Measurements from ENCODE around the gene SKI. TPM values are rescaled to one million over a fixed set of nuclear protein-coding genes. Genes with fewer than 3 reads are reported as not detected.

Gene SKI
- total and polyA plus RNA-seq, 2 of the 4 experiments (the other 2 are of a cell fraction) = 2.3 to 20.1 TPM

DNA sequence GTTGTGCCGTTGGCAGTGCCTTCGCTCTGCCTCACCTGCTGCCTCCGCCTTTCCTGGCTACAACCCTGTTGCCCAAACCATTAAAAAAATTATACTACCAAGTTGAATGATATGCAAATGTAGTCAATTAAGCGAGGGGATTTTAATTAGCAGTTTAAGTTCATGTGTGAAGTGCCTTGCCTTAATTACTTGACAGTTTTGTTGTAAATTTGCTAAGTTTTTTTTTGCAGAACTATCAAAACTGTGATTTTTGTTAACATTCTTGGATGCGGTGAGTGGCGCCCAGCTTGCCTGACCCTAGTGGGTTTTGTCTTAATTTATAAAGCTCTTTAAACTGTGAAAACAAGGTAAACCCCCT is 10.9 kb downstream of the SKI start:
- ChIA-PET POLR2A (ENCODE audit: unreplicated experiment) (no interaction called here), CTCF (interaction anchor here (0.8 kb wide), 1 partner anchor 77 kb away, joined by 3 read pairs; no protein-coding TSS in a partner anchor)
- Histone ChIP-seq H2AFZ (replicated peaks; ENCODE audit: low read length, poor library complexity) (no peak overlapping the region), H2AK9ac (replicated peaks; ENCODE audit: low read depth, low read length, poor library complexity) (no peak overlapping the region), H3K4me2 (ENCODE audit: low read depth, low read length) (no peak overlapping the region; the same call in 1 of the 2 replicates), H4K20me1 (ENCODE audit: insufficient read depth, low read length) (peaks cover 99% of the 10 kb centered on the region), H2AK5ac (ENCODE audit: low read depth, low read length) (no peak overlapping the region), H2BK20ac (ENCODE audit: low read depth, low read length) (no peak overlapping the region), H3K4me3 (ENCODE audit: insufficient read depth, low read depth, low read length) (no peak overlapping the region), H3K4me1 (ENCODE audit: control insufficient read depth, insufficient read depth, low read length) (peaks cover 51% of the 10 kb centered on the region), H3K9me3 (ENCODE audit: control insufficient read depth, insufficient read depth, low read length) (no peaks in the 10 kb centered on the region), H4K8ac (ENCODE audit: low read depth in 2 of 2, low read length in 2 of 2) (no peak overlapping the region), H3K56ac (ENCODE audit: extremely low read depth, insufficient read depth, low read length) (no peak overlapping the region), H3K36me3 (ENCODE audit: control insufficient read depth, insufficient read depth, low read length) (peaks cover 18% of the 10 kb centered on the region; the same call in 1 of the 2 replicates), H3K27me3 (ENCODE audit: control insufficient read depth, insufficient read depth, low read length) (no peaks in the 10 kb centered on the region), H3K9ac (ENCODE audit: low read depth, low read length) (no peak overlapping the region), H3K4ac (ENCODE audit: low read depth, low read length) (no peak overlapping the region), H2BK5ac (ENCODE audit: low read depth, low read length, poor library complexity, severe bottlenecking) (no peak overlapping the region), H3K23ac (ENCODE audit: low read depth, low read length) (no peak overlapping the region), H4K91ac (ENCODE audit: insufficient read depth, low read depth, low read length) (no peak overlapping the region), H3K14ac (replicated peaks; ENCODE audit: low read depth, low read length) (no peak overlapping the region), H2BK15ac (ENCODE audit: low read depth, low read length) (no peak overlapping the region), H2BK120ac (ENCODE audit: low read depth, low read length) (no peak overlapping the region), H4K5ac (ENCODE audit: low read depth, low read length) (no peak overlapping the region), H3K18ac (ENCODE audit: low read depth, low read length) (no peak overlapping the region), H3K27ac (ENCODE audit: insufficient read depth, low read length) (no peak overlapping the region), H3K9me1 (ENCODE audit: insufficient read depth, low read length) (peaks cover 45% of the 10 kb centered on the region), H3K79me1 (ENCODE audit: low read depth in 1 of 2, low read length in 2 of 2) (peaks cover 0 to 63% of the 10 kb centered on the region in 2 experiments; a peak in 2 of 4 replicates)
- no peak for TF ChIP-seq MAZ (IDR thresholded peaks at IDR 0.05; ENCODE audit: borderline replicate concordance, low read depth, low read length)
- no peak for TF ChIP-seq SMC3 (IDR thresholded peaks at IDR 0.05; ENCODE audit: low read depth, low read length)
- TF ChIP-seq CEBPB (IDR thresholded peaks at IDR 0.05; ENCODE audit: low read depth, low read length) = no peak
- TF ChIP-seq, protein P1, sequence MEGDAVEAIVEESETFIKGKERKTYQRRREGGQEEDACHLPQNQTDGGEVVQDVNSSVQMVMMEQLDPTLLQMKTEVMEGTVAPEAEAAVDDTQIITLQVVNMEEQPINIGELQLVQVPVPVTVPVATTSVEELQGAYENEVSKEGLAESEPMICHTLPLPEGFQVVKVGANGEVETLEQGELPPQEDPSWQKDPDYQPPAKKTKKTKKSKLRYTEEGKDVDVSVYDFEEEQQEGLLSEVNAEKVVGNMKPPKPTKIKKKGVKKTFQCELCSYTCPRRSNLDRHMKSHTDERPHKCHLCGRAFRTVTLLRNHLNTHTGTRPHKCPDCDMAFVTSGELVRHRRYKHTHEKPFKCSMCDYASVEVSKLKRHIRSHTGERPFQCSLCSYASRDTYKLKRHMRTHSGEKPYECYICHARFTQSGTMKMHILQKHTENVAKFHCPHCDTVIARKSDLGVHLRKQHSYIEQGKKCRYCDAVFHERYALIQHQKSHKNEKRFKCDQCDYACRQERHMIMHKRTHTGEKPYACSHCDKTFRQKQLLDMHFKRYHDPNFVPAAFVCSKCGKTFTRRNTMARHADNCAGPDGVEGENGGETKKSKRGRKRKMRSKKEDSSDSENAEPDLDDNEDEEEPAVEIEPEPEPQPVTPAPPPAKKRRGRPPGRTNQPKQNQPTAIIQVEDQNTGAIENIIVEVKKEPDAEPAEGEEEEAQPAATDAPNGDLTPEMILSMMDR (conservative IDR thresholded peaks at IDR 0.05; ENCODE audit: low read depth, low read length) = no peak
- TF ChIP-seq NFE2L2 (IDR thresholded peaks at IDR 0.05; ENCODE audit: low read depth, low read length) = no peak
- TF ChIP-seq RAD21 (IDR thresholded peaks at IDR 0.05; ENCODE audit: low read length) = no peak
- TF ChIP-seq MXI1 (IDR thresholded peaks at IDR 0.05; ENCODE audit: borderline replicate concordance, low read depth, low read length) = no peak
- no peak for TF ChIP-seq POLR2A (IDR thresholded peaks at IDR 0.05; ENCODE audit: low read depth, low read length)
- no peak for TF ChIP-seq CHD1 (IDR thresholded peaks at IDR 0.05; ENCODE audit: low read depth, low read length)
- TF ChIP-seq RFX5 (IDR thresholded peaks at IDR 0.05; ENCODE audit: low read depth, low read length) = no peak
- TF ChIP-seq BHLHE40 (IDR thresholded peaks at IDR 0.05; ENCODE audit: low read depth, low read length) = no peak
- no peak for TF ChIP-seq RCOR1 (IDR thresholded peaks at IDR 0.05; ENCODE audit: insufficient replicate concordance, low read length)
- TF ChIP-seq, protein P2, sequence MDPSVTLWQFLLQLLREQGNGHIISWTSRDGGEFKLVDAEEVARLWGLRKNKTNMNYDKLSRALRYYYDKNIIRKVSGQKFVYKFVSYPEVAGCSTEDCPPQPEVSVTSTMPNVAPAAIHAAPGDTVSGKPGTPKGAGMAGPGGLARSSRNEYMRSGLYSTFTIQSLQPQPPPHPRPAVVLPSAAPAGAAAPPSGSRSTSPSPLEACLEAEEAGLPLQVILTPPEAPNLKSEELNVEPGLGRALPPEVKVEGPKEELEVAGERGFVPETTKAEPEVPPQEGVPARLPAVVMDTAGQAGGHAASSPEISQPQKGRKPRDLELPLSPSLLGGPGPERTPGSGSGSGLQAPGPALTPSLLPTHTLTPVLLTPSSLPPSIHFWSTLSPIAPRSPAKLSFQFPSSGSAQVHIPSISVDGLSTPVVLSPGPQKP (IDR thresholded peaks at IDR 0.05; ENCODE audit: borderline replicate concordance, low read depth, low read length) = no peak
- TF ChIP-seq MAFK (IDR thresholded peaks at IDR 0.05; ENCODE audit: low read depth, low read length) = no peak
- TF ChIP-seq, protein P3, sequence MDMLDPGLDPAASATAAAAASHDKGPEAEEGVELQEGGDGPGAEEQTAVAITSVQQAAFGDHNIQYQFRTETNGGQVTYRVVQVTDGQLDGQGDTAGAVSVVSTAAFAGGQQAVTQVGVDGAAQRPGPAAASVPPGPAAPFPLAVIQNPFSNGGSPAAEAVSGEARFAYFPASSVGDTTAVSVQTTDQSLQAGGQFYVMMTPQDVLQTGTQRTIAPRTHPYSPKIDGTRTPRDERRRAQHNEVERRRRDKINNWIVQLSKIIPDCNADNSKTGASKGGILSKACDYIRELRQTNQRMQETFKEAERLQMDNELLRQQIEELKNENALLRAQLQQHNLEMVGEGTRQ (IDR thresholded peaks at IDR 0.05; ENCODE audit: low read depth, low read length) = no peak
- TF ChIP-seq FOS (IDR thresholded peaks at IDR 0.05; ENCODE audit: low read depth, low read length) = no peak
- BruUV-seq (replicated peaks) = no TSS peak
- in situ Hi-C loops (cut with MboI; ENCODE audit: low sequenced_read_pairs) = loop anchor here (5.0 kb wide), 1 partner anchor 58 kb away; no protein-coding TSS in a partner anchor
- dilution Hi-C loops (cut with HindIII; ENCODE audit: low sequenced_read_pairs, unreplicated experiment) = no loop called here
- 89% methylated on average over 3 of the region's 6 CpGs; no CpG with 5 or more reads in 1 of the 2 experiments for WGBS, 2 experiments (ENCODE audit: extremely low coverage in 2 of 2, insufficient read length in 1 of 2)
- DNase-seq (no peak), ATAC-seq (ENCODE audit: low read depth) (no peak)
- intact Hi-C loops (cut with micrococcal nuclease) = no loop called here
